Fibroblast of pulmonary artery (primary cell): ENCODE data around the gene GBGT1.

Experiments
- DNase-seq: peaks from one replicate; pipeline ENCODE4 v3.0.0-alpha.2; 2010; ENCODE audit warnings: low read depth
- H3K4me3 ChIP-seq: replicated peaks from 2 replicates; pipeline ENCODE4 v1.5.1; 2011; ENCODE audit warnings: low read depth, mild to moderate bottlenecking, control low read depth, low read length, moderate library complexity
- TF ChIP-seq, protein P1 (sequence below): IDR thresholded peaks from 2 replicates; pipeline ENCODE4 v1.5.1; 2011; ENCODE audit warnings: mild to moderate bottlenecking, control low read depth, low read length, inconsistent platforms; ENCODE audit errors: missing control alignments

Gene GBGT1

DNA sequence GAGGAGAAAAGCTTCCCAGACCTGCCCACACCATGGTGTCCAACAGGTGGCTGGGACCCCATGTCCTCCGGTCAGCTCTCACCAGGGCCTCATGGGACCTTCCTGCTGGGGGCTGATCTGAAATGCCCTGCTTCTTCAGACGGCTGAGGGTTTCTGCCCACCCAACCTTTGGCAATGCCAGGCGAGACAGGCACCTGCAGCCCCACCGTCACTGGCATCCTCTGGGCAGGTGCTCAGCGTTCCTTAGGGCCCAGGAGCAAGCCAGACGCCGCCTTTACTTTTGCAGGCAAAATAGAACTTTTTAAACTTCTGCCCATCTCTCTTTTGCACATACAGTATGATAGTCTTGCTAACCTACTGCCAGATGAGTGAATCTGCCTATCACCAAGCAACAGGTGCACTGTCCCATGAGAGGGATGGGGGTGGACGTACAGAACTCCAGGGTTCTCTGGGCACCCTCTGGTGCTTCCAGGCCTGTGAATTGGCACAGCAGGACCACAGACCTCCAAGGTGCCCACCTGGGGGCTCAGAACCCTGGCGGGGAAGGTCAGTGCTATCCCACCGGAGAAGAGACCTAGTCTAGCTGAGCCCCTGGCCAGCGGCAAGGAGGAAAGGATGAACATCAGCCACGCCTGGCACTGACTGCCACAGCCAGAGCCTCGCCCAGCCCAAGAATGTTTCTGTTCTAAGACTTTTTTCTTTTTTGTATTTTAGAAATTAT lies 37.9 kb upstream of the GBGT1 start:
- H3K4me3 ChIP-seq, result no peak overlapping the region
- TF ChIP-seq, protein P1, sequence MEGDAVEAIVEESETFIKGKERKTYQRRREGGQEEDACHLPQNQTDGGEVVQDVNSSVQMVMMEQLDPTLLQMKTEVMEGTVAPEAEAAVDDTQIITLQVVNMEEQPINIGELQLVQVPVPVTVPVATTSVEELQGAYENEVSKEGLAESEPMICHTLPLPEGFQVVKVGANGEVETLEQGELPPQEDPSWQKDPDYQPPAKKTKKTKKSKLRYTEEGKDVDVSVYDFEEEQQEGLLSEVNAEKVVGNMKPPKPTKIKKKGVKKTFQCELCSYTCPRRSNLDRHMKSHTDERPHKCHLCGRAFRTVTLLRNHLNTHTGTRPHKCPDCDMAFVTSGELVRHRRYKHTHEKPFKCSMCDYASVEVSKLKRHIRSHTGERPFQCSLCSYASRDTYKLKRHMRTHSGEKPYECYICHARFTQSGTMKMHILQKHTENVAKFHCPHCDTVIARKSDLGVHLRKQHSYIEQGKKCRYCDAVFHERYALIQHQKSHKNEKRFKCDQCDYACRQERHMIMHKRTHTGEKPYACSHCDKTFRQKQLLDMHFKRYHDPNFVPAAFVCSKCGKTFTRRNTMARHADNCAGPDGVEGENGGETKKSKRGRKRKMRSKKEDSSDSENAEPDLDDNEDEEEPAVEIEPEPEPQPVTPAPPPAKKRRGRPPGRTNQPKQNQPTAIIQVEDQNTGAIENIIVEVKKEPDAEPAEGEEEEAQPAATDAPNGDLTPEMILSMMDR, result no peak

DNA sequence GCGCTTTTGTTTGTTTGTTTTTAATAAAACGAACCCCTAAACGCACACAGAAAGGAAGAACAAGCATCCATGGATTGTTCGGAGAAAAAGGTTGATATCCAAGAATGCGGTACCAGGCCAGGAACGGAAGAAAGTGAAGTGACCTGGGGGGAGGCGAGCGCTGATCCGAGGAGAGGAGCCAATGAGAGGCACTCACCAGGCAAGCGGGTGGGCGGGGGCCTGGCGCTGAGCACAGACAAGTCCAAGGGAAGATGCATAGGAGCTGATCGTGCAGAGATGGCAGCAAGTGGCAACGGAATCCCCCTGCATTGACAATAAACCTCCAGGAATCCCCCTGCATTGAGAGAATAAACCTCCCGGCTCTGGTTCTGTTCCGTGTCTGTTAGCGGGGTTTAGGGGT lies 36.9 kb upstream of the GBGT1 start:
- no peak overlapping the region for H3K4me3 ChIP-seq
- TF ChIP-seq, protein P1, result no peak
- no peak for DNase-seq

More for the DNA sequence above, 37.9 kb upstream of the GBGT1 start:
- no peak for DNase-seq

DNA sequence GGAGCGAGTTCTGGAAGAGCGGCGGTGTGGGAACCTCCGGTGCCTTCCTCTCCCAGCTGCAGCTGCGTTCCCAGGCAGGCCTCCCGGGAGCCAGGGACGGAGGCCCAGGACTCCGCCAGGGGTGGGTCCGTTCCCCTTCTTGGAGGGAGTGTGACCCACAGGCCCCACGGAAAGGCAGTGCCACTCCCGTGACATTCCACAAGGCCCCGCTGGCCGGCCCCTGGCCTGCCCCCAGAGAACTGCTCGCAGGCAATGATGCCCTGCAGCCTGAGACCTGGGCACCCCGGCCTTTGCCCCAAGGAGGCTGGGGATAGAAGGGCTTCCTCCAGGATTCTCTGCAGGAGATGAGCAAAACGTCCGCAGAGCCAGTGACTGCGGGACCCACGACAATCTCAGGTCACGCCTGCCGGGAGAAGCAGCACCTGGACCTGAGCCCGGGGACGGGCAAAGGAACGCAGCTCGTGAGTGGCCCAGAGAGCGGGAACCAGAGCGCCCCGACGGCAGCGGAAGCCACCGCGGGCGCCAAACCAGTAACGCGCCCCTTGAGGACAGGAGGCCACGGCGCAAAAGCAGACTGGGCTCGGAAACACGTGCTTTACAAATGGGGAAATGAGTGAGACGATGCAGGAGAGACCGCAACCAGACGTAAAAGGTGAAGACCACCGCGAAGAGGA lies 36.1 kb upstream of the GBGT1 start:
- H3K4me3 ChIP-seq, result no peak overlapping the region
- no peak for DNase-seq
- TF ChIP-seq, protein P1, result no peak

DNA sequence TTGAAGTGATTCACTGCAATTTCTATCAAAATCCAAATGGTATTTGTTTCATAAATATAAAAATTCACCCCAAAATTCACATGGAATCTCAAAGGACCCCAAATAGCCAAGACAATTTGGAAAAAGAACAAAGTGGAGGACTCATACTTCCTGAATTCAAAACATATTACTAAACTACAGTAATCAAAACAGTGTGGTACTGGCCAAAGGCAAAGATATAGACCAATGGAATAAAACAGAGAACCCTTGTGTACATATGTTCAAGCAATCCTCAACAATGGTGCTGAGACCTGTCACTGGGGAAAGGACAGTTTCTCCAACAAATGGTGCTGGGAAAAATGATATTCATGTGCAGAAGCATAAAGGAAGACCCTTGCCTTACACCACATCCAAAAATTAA lies 31.3 kb upstream of the GBGT1 start:
- no peak overlapping the region for H3K4me3 ChIP-seq
- TF ChIP-seq, protein P1, result no peak
- DNase-seq, result no peak

DNA sequence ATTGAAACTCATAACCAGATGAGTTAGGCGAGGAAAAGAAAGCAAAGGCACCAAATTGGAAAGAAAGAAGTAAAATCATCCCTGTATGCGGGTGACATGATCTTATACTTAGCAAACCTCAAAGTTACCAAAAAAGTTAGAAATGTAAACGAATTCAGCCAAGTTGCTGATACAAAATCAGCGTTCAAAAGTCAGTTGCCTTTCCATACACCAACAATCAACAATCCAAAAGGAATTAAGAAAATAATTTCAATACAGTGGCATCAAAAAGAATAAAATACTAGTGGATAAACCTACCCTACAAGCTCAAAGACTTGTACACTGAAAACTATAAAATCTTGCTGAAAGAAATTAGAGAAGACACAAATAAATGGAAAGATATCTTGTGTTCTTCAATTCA lies 30.9 kb upstream of the GBGT1 start:
- H3K4me3 ChIP-seq, result no peak overlapping the region
- no peak for DNase-seq
- TF ChIP-seq, protein P1, result no peak

DNA sequence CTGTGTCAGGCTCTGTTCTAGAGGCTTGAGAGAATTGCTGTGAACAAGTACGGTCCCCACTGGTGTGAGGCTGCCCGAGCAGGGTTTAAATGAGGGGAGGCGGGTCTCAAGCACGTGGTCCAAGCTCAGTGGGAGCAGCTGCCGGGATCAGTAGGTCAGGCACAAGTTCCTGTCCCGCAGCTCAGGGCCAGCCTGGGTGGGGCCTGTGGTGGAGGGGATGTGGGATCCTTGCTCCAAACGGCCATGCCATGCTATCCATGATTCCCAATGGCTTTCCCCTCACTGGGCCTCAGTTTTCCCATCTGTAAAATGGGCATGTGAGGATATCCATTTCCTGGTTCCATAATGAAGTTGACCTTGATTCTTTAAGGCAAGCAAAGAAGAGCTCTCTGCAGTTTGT lies 28.3 kb upstream of the GBGT1 start:
- no peak overlapping the region for H3K4me3 ChIP-seq
- DNase-seq, result no peak
- TF ChIP-seq, protein P1, result no peak

DNA sequence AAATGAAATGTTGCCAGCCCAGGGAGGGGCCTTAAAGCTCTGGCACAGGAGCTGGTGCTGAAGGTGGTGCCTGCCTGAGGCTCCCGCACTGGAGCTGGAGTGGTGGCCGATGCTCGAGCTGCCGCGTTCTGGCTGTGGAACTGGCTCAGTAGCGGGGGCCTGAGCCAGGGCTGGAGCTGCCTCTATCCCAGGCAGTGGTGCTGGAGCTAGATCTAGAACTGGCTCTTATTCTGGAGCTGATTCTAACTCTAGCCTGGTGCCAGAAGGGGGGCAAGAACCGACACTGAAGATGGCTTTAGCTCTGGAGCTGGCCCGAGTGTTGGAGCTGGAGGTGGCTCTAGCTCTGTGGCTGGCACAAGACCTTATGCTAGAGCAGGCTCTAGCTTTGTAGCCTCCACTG lies 26.1 kb upstream of the GBGT1 start:
- TF ChIP-seq, protein P1, result no peak
- no peak overlapping the region for H3K4me3 ChIP-seq
- no peak for DNase-seq
